ENCODE measurements around the gene BAZ2B.
"Not testable (repeated sequence)": the region's sequence is repeated elsewhere in the genome, so short reads cannot be mapped to it uniquely, and the experiment has no call there.

The BAZ2B gene

GRCh38 chr2:159402160-159402559, 214.2 kb downstream of the BAZ2B start:
- DNase-seq, result not testable (repeated sequence)

- DNase-seq, result no peak
These were observed 216.5 kb downstream of the BAZ2B start for GRCh38 chr2:159399716-159400415.

DNA sequence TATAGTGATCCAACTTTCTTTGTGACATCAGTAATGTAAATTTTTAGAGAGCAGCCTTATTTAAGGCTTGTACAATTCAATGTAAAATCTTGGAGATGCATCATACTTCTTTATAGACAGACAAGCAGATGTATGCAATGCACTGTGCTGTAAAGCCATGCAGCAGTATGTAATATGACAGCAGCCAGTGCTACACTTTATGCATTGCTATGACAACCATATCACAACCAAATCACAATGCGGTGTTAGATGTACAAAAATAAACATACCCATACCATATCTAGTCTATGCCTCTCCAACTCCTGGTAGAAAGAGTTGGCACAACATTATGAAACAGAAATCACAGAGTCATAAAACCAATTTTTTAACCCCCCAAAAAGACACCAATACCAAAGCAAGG, 219.5 kb downstream of the BAZ2B start:
- no peak for DNase-seq

DNA sequence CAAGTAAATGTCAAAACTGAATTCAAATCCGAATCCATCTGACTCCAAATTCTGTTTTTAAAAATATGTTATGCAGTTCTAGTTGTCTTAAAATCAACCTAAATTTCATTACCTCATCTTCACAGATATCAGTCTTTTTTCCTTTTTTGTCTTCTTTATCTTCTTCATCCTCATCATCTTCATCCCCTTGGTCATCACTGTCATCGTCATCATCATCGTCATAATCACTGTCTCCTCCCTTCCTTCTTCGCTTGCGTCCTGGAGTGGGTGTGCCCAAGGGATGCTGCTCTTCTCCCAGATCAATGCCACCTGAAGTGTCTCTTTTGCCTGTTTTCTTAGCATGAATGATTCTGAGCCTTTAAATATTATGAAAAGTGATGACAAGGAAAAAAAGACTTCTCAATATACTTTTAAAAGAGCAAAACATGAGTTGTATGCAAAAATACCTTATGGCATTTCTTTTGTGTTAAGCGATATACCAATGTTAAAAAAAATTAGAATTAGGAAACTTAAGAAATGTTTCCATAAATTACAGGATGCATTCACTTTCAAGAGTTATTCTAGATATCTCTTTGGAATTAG, 233.8 kb downstream of the BAZ2B start:
- no peak for DNase-seq

DNA sequence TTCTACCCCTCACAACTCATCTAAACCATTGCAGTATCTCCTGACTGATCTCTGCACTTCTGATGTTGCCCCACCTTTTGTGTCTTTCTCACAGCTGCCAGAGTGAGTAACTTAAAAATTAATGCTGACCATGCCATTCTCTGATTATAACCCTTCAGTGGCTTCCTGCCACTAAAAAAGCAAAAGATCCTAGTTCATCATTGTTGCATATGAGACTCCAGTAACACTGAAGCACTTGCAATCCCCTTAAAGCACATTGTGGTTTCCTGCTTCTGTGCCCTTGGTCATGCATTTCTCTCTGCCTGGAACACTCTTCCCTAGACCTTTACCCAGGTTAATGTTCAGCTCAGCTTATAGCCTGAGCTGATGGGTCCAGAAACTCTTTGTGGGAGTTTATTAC, 234.8 kb downstream of the BAZ2B start:
- DNase-seq, result no peak

- DNase-seq, result no peak
These were observed 235.6 kb downstream of the BAZ2B start for GRCh38 chr2:159380685-159381239.

GRCh38 chr2:159379181-159379580, 237.2 kb downstream of the BAZ2B start:
- no peak for DNase-seq

GRCh38 chr2:159375241-159375640, 241.1 kb downstream of the BAZ2B start:
- no peak for DNase-seq

DNA sequence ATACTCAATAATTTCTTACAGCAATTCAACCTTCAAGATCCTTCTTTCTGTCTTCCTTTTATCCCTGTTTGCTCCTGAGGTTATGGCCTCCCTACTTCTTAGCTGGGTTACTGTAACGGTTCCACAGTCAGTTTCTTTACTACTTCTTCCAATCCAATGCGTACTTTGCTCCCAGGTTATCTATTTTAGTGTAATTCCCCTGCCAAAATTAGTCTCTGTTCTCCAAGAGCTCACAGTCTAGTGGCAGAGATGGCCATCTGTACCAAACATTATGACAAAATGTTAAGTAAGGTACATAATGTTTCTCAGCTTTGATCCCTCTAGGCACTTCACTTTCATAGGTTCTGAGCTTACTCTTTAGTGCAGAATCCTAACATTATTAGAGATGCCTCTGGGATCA, 244.8 kb downstream of the BAZ2B start:
- DNase-seq, result no peak

DNA sequence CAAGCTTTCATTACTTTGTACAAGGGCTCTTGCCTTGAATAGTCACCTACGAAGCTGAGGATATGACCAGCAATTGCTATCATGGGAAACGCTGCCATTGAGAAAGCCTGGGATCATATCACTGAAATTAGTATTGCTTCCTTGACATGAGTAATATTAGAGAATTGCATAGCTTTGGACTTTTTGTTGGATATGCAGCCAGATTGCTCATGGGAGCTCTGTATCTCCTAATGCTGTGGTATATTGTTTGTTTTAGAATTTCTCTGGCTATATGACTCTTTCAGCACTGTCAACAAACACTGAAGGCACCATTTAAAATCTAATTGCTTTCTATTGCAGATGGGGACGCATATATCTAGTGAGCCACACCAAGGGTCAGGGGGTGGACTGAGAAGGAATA, 249.8 kb downstream of the BAZ2B start:
- DNase-seq, result no peak

GRCh38 chr2:159362816-159363251, 253.5 kb downstream of the BAZ2B start:
- DNase-seq, result no peak

DNA sequence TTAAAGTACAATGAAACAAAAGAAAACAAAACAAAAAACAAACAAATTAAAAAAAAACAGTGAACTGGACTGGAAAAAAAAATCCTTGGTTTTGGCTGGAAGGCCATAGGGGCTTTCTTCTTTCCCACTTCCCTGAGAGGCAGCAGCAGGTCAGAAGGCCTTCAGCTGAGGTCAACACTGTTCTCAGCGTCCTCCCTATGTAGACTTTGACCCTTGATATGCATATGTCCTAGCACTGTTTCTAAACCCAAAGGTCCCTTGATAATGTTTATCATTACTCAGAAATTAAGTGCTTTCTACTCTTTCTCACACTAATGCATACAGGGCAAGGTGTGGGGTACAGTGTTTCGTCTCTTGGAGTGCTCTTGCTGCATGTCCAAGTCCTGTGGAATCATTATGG, 254.3 kb downstream of the BAZ2B start:
- DNase-seq, result no peak

DNA sequence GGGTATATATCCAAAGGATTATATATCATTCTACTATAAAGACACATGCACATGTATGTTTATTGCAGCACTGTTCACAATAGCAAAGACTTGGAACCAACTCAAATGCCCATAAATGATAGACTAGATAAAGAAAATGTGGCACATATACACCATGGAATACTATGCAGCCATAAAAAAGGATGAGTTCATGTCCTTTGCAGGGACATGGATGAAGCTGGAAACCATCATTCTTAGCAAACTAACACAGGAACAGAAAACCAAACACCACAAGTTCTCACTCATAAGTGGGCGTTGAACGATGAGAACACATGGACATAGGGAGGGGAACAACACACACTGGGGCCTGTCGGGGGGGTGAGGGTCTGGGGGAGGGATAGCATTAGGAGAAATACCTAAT, 254.7 kb downstream of the BAZ2B start:
- DNase-seq, result not testable (repeated sequence)

DNA sequence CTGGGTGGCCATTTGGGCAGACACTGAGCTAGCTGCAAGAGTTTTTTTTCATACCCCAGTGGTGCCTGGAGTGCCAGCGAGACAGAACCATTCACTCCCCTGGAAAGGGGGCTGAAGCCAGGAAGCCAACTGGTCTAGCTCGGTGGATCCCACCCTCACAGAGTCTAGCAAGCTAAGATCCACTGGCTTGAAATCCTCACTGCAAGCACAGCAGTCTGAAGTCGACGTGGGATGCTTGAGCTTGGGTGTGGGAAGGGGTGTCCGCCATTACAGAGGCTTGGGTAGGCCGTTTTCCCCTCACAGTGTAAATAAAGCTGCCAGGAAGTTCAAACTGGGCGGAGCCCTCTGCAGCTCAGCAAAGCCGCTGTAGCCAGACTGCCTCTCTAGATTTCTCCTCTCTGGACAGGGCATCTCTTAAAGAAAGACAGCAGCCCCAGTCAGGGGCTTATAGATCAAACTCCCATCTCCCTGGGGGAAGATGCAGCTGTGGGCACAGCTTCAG, 260.2 kb downstream of the BAZ2B start:
- DNase-seq, result no peak

DNA sequence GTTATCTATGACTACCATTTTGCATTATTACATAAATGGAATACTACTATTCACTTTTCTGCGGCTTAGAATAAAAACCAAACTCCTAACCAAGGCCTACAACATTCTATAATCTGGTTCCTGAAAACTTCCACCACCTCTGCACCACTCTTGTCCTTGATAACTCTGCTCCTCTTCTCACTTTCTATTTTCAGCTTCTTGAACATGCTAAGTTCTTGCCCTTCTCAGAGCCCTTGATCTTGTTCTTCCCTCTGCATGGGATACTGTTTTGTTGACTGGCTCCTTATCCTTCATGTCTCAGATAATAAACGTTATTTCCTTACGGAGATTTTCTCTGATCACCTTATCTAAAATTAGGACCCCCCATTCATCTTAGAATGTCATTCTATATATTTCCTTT, 264.4 kb downstream of the BAZ2B start:
- no peak for DNase-seq

- DNase-seq, result no peak
These were observed 266.6 kb downstream of the BAZ2B start for GRCh38 chr2:159349674-159350299.

- no peak for DNase-seq
These were observed 289.6 kb downstream of the BAZ2B start for GRCh38 chr2:159326569-159327255.

DNA sequence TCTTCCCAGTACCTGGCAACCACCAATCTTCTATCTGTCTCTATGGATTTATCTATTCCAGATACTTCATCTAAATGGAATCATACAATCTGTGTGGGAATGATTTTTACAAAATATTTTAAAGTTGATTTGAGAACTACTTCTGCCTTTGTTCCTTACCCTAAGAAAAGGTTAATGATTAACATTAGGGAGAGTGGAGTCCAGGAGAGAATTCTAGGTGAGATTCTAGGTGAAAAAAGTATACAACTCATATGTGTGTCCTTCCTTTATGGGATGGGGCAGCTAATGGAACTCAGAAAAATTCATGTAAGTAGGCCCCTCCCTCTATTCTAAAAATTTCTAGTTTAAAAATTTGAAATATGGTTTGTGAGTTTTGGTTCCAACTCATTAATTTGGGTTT, 293.9 kb downstream of the BAZ2B start:
- no peak for DNase-seq

GRCh38 chr2:159317392-159318088, 298.8 kb downstream of the BAZ2B start:
- no peak for DNase-seq

DNA sequence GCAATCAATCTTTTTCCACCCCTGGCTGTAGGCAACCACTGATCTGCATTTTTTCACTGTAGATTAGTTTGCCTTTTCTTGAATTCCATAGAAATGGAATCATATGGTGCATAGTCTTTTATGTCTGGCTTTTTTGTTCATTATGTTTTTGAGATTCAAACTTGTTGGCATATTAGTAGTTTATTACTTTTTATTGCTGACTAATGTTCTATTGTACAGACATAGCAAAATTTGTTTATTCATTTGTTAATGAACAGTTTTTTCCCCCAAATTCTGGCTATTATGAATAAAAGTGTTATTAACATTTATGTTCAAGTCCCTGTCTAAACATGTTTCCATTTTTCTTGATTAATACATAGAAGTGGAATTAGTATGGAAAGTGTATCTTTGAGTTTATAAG, 308.4 kb downstream of the BAZ2B start:
- no peak for DNase-seq

DNA sequence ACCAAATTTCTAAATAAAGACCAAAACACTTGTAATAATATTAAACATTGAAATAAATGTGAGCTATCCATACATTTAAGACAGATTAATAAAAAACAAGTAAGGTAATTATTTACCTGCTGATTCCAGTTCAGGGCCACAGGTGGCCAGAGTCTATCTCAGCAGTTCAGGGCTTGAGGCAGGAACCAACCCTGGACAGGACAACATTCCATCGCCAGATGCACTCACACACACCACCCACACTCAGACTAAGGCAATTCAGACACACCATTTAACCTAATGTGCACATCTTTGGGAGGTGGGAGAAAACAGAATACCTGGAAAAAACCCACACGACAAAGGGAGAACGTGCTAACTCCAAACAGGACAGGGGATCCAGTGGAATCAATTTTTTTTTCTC, 315.8 kb downstream of the BAZ2B start:
- DNase-seq, result no peak

DNA sequence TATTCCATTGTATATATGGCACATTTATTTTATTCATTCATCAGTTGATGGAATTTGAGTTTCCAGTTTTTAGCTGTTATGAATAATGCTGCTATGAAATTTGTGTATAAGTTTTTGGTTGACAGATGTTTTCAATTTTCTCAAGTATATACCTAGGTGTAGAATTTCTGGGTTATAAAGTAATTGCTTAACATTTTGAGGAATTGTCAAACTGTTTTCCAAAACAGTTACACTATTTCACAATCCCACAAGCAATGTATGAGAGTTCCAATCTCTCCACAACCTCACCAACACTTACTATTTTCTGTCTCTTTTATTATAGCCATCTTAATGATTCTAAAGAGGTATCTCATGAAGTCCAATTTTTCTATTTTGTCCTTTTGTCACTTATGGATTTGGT, 317.4 kb downstream of the BAZ2B start:
- no peak for DNase-seq
